GM19438 (cell line): ENCODE data around the gene MAP3K1.

Experiments used
- ATAC-seq: cut with Tn5 transposase; IDR thresholded peaks from one replicate; pipeline ENCODE4 v1.9.1; 2021; ENCODE audit warnings: low read depth; ENCODE audit not compliant: unreplicated experiment

MAP3K1 gene

GRCh38 chr5:56900395-56900794 is 85.0 kb downstream of the MAP3K1 start:
- ATAC-seq = no peak

GRCh38 chr5:56900858-56901578 is 85.7 kb downstream of the MAP3K1 start:
- ATAC-seq = no peak

- peak; percentile 31 for ATAC-seq
These were observed 93.6 kb downstream of the MAP3K1 start for GRCh38 chr5:56908942-56909293.

GRCh38 chr5:56909294-56910209 is 94.2 kb downstream of the MAP3K1 start, which contains the start of gene SETD9:
Gene SETD9, plus strand, starts transcription at chr5:56909596. Its CDS starts 50 bp downstream, at chr5:56909646.
- peak; percentile 86 for ATAC-seq

GRCh38 chr5:56910210-56910965 is 95.0 kb downstream of the MAP3K1 start:
- peak; percentile 23 for ATAC-seq

GRCh38 chr5:56913766-56914165 is 98.4 kb downstream of the MAP3K1 start:
- no peak for ATAC-seq

GRCh38 chr5:56914678-56915077 is 99.3 kb downstream of the MAP3K1 start:
- ATAC-seq = no peak

- ATAC-seq = no peak
These were observed 102.2 kb downstream of the MAP3K1 start for GRCh38 chr5:56917534-56917933.

GRCh38 chr5:56918054-56918453 is 102.7 kb downstream of the MAP3K1 start:
- no peak for ATAC-seq

GRCh38 chr5:56919942-56920662 is 104.8 kb downstream of the MAP3K1 start:
- no peak for ATAC-seq

- no peak for ATAC-seq
These were observed 107.6 kb downstream of the MAP3K1 start for GRCh38 chr5:56922922-56923321.

- no peak for ATAC-seq
These were observed 119.0 kb downstream of the MAP3K1 start for GRCh38 chr5:56934325-56934724.

GRCh38 chr5:56938858-56939257 is 123.5 kb downstream of the MAP3K1 start:
- no peak for ATAC-seq

- ATAC-seq = no peak
These were observed 126.6 kb downstream of the MAP3K1 start for GRCh38 chr5:56941981-56942380.
